B cell (primary cell): ENCODE measurements around the gene TRUB1. TPM values are rescaled to one million over a fixed set of nuclear protein-coding genes. Genes with fewer than 3 reads are reported as not detected.

Source experiments
- ATAC-seq: fragments of 200-7000 bp; cut with Tn5 transposase; one replicate; pipeline ENCODE4 v1.10.0; 2021; ENCODE audit warnings: low read depth, mild to moderate bottlenecking, moderate number of reproducible peaks, moderate library complexity
- CTCF ChIA-PET: fragments of 350-600 bp; sonication (Branson Sonifier 250); formaldehyde crosslinking; loops from one replicate; lab custom pipeline; 2021; ENCODE audit warnings: antibody characterized with exemption, inconsistent platforms; lab: Charles Lee
- POLR2A ChIA-PET: fragments of 350-600 bp; sonication (Branson Sonifier 250); formaldehyde crosslinking; loops from one replicate; lab custom pipeline; 2021; ENCODE audit warnings: antibody characterized with exemption; lab: Charles Lee
- DNase-seq: peaks from one replicate; pipeline ENCODE4 v3.0.0; 2013
- H2AFZ ChIP-seq: 2 replicates; pipeline ENCODE4 v1.6.1; 2012; ENCODE audit warnings: mild to moderate bottlenecking, low read depth, low read length; ENCODE audit not compliant: insufficient read depth, poor library complexity, severe bottlenecking
- H3K27ac ChIP-seq, 2 donors: 1 replicate in 1 of 2; 2 replicates in 1 of 2; pipeline ENCODE4 v1.5.1; 2012 to 2013; ENCODE audit warnings: low read length in 2 of 2, mild to moderate bottlenecking in 2 of 2, moderate library complexity in 1 of 2
- H3K27me3 ChIP-seq, 4 experiments: fragments of 200-600 bp in 1 of 4; sonication (generic) in 1 of 4; replicated peaks in 1 of 4; 1 replicate in 2 of 4; 2 replicates in 2 of 4; pipeline versions ENCODE4 v1.6.1 to v1.7.0; 2013 to 2016; ENCODE audit warnings: low read length in 3 of 4, mild to moderate bottlenecking in 2 of 4, mixed read lengths in 1 of 4, moderate library complexity in 1 of 4; ENCODE audit not compliant: insufficient read depth in 4 of 4, control insufficient read depth in 3 of 4; ENCODE audit errors: control extremely low read depth in 1 of 4
- H3K36me3 ChIP-seq, 2 experiments: replicated peaks in 1 of 2; 1 replicate in 1 of 2; 2 replicates in 1 of 2; pipeline versions ENCODE4 v1.6.1 to v1.7.1; 2013; ENCODE audit warnings: low read length in 1 of 2; ENCODE audit not compliant: insufficient read depth in 2 of 2, control insufficient read depth in 1 of 2; ENCODE audit errors: control extremely low read depth in 1 of 2, extremely low read depth in 1 of 2
- H3K4me1 ChIP-seq, 2 donors: fragments of 200-600 bp in 1 of 2; sonication (generic) in 1 of 2; 1 replicate in 1 of 2; 2 replicates in 1 of 2; pipeline versions ENCODE4 v1.5.1 to v1.6.1; 2013 to 2017; ENCODE audit warnings: low read length in 2 of 2; ENCODE audit not compliant: control insufficient read depth in 2 of 2, insufficient read depth in 2 of 2
- H3K4me2 ChIP-seq: replicated peaks from 2 replicates; pipeline ENCODE3; 2012; ENCODE audit warnings: mild to moderate bottlenecking, low read depth, low read length; ENCODE audit not compliant: poor library complexity, severe bottlenecking
- H3K4me3 ChIP-seq, 5 experiments: fragments of 200-600 bp in 1 of 5; sonication (generic) in 1 of 5; 1 replicate in 3 of 5; 2 replicates in 2 of 5; pipeline versions ENCODE4 v1.5.1 to v1.7.0; 2011 to 2016; ENCODE audit warnings: low read length in 4 of 5, mild to moderate bottlenecking in 4 of 5, low read depth in 2 of 5, control low read depth in 1 of 5, moderate library complexity in 1 of 5; ENCODE audit not compliant: insufficient read depth in 1 of 5; ENCODE audit errors: control extremely low read depth in 1 of 5, extremely low read depth in 1 of 5
- H3K79me2 ChIP-seq: fragments of 200-600 bp; sonication (generic); one replicate; pipeline ENCODE4 v1.6.0; 2016; ENCODE audit warnings: low read length; ENCODE audit not compliant: control insufficient read depth, insufficient read depth
- H3K9ac ChIP-seq: fragments of 200-600 bp; sonication (generic); 2 replicates; pipeline ENCODE4 v1.6.1; 2017; ENCODE audit warnings: mild to moderate bottlenecking, low read length, moderate library complexity
- H3K9me3 ChIP-seq, 3 donors: one replicate each; pipeline versions ENCODE4 v1.6.1 to v1.7.1; 2013; ENCODE audit warnings: low read length in 2 of 3; ENCODE audit not compliant: control insufficient read depth in 2 of 3, insufficient read depth in 1 of 3; ENCODE audit errors: control extremely low read depth in 1 of 3
- H4K20me1 ChIP-seq: 2 replicates; pipeline ENCODE4 v1.6.0; 2012; ENCODE audit warnings: mild to moderate bottlenecking, low read length; ENCODE audit not compliant: insufficient read depth, control insufficient read depth, poor library complexity, severe bottlenecking
- H3K27ac Mint-ChIP-seq: one replicate; pipeline ENCODE4 v1.8.0; 2021; ENCODE audit warnings: mixed read lengths
- H3K27me3 Mint-ChIP-seq: one replicate; pipeline ENCODE4 v1.8.0; 2021; ENCODE audit warnings: mixed read lengths
- H3K4me1 Mint-ChIP-seq: one replicate; pipeline ENCODE4 v1.8.0; 2021; ENCODE audit warnings: mixed read lengths
- H3K4me3 Mint-ChIP-seq: one replicate; pipeline ENCODE4 v1.8.0; 2021; ENCODE audit warnings: mixed read lengths
- H3K9me3 Mint-ChIP-seq: one replicate; pipeline ENCODE4 v1.8.0; 2022; ENCODE audit warnings: mixed read lengths; ENCODE audit not compliant: insufficient read depth
- CTCF ChIP-seq: fragments of 200-600 bp; IDR thresholded peaks from one replicate; pipeline ENCODE4 v1.8.0; 2022; ENCODE audit warnings: antibody characterized with exemption, mild to moderate bottlenecking
- EZH2 ChIP-seq: IDR thresholded peaks from 2 replicates; pipeline ENCODE4 v1.6.1; 2012; ENCODE audit warnings: borderline replicate concordance, low read depth, mild to moderate bottlenecking, moderate library complexity, low read length; ENCODE audit not compliant: insufficient read depth, poor library complexity, severe bottlenecking
- WGBS: methylation state at CpG from one replicate; pipeline ENCODE4 v1.1.5; 2013; ENCODE audit warnings: missing lambda C conversion rate; ENCODE audit not compliant: insufficient coverage; 5-methylcytosine and 5-hydroxymethylcytosine counted together
- intact Hi-C: fragments of 100-400 bp; cut with micrococcal nuclease; formaldehyde crosslinking; loops from one replicate; pipeline ENCODE4 v1.10.0; 2022
- polyA plus RNA-seq: library from polyadenylated mRNA; depleted of rRNA; stranded (reverse); fragments of >200 nt; gene quantifications from 2 replicates; pipeline ENCODE4 v1.2.3, GENCODE V29; 2012
- total RNA-seq, 2 donors: library from RNA; stranded (reverse); fragments of 120-200 nt in 1 of 2; gene quantifications; 1 replicate in 1 of 2; 2 replicates in 1 of 2; pipeline versions ENCODE4 v1.2.3 to v1.2.4, GENCODE V29; 2013 to 2022

TRUB1 gene
- total and polyA plus RNA-seq, 2 donors (not counting 1 experiment from before 2014, with no cell fraction given), result 6.5 to 15.7 TPM

GRCh38 chr10:114943000-114943399 lies 5.0 kb downstream of the TRUB1 start:
- Histone ChIP-seq H3K4me1 (peaks cover 15 to 16% of the 10 kb centered on the region in 2 donors), H3K36me3 (peaks cover 6 to 38% of the 10 kb centered on the region in 2 experiments), H3K9me3 (no peaks in the 10 kb centered on the region), H3K27me3 (no peaks in the 10 kb centered on the region), H3K4me2 (no peak overlapping the region), H3K9ac (no peak overlapping the region), H3K4me3 (no peak overlapping the region), H3K27ac (no peak overlapping the region), H4K20me1 (peaks cover 4% of the 10 kb centered on the region), H2AFZ (no peak overlapping the region), H3K79me2 (peaks cover 82% of the 10 kb centered on the region)
- POLR2A ChIA-PET, result no interaction called here
- no peak for TF ChIP-seq CTCF
- TF ChIP-seq EZH2, result no peak
- no peak for ATAC-seq
- no peaks in the 10 kb centered on the region for H3K27me3 Mint-ChIP-seq
- CTCF ChIA-PET, result no interaction called here
- no peak overlapping the region for H3K27ac Mint-ChIP-seq
- H3K9me3 Mint-ChIP-seq, result no peaks in the 10 kb centered on the region
- no peak for DNase-seq
- intact Hi-C loops, result no loop called here
- H3K4me1 Mint-ChIP-seq, result peaks cover 31% of the 10 kb centered on the region
- 92% methylated on average over 5 of the region's 5 CpGs for WGBS
- H3K4me3 Mint-ChIP-seq, result no peak overlapping the region

GRCh38 chr10:114953047-114953446 lies 15.1 kb downstream of the TRUB1 start:
- ATAC-seq, result no peak
- Histone ChIP-seq H3K9me3 (no peaks in the 10 kb centered on the region), H3K4me3 (no peak overlapping the region), H3K4me1 (no peaks in the 10 kb centered on the region), H3K27me3 (no peaks in the 10 kb centered on the region), H2AFZ (no peak overlapping the region), H3K9ac (no peak overlapping the region), H3K27ac (no peak overlapping the region), H3K36me3 (peaks cover 12 to 22% of the 10 kb centered on the region in 2 experiments), H4K20me1 (peaks cover 12% of the 10 kb centered on the region), H3K4me2 (no peak overlapping the region), H3K79me2 (peaks cover 38% of the 10 kb centered on the region)
- DNase-seq, result no peak
- Mint-ChIP-seq H3K4me1 (peaks cover 12% of the 10 kb centered on the region), H3K9me3 (no peaks in the 10 kb centered on the region), H3K4me3 (no peak overlapping the region), H3K27ac (no peak overlapping the region), H3K27me3 (no peaks in the 10 kb centered on the region)
- ChIA-PET CTCF (no interaction called here), POLR2A (no interaction called here)
- TF ChIP-seq EZH2 (no peak), CTCF (no peak)
- intact Hi-C loops, result no loop called here
- no CpG with 5 or more reads among the region's 4 CpGs for WGBS
